ACC112 (cell line): ENCODE measurements around the gene LYAR.

Experiments
- H2AFZ ChIP-seq: fragments of 200-600 bp; sonication (generic); one replicate; pipeline ENCODE4 v1.6.0; 2017; ENCODE audit warnings: antibody characterized with exemption, low read length; ENCODE audit not compliant: unreplicated experiment
- H3K27ac ChIP-seq: fragments of 200-600 bp; sonication (generic); 2 replicates; pipeline ENCODE4 v1.5.1; 2014; ENCODE audit warnings: low read depth, mild to moderate bottlenecking, antibody characterized with exemption, low read length, moderate library complexity
- H3K27me3 ChIP-seq: fragments of 200-600 bp; sonication (generic); 2 replicates; pipeline ENCODE4 v1.6.1; 2014; ENCODE audit warnings: mild to moderate bottlenecking, antibody characterized with exemption, low read length, moderate library complexity, mixed read lengths; ENCODE audit not compliant: insufficient read depth
- H3K36me3 ChIP-seq: fragments of 200-600 bp; sonication (generic); 2 replicates; pipeline ENCODE4 v1.6.1; 2016; ENCODE audit warnings: mild to moderate bottlenecking, antibody characterized with exemption, low read length, moderate library complexity, mixed read lengths; ENCODE audit not compliant: insufficient read depth
- H3K4me1 ChIP-seq: fragments of 200-600 bp; sonication (generic); one replicate; pipeline ENCODE4 v1.6.1; 2016; ENCODE audit warnings: low read length, mixed read lengths; ENCODE audit not compliant: insufficient read depth, unreplicated experiment, control insufficient read depth
- H3K4me3 ChIP-seq: fragments of 200-600 bp; sonication (generic); 2 replicates; pipeline ENCODE4 v1.5.1; 2014; ENCODE audit warnings: mild to moderate bottlenecking, low read depth, low read length
- H3K79me2 ChIP-seq: fragments of 200-600 bp; sonication (generic); one replicate; pipeline ENCODE4 v1.6.0; 2016; ENCODE audit warnings: low read length; ENCODE audit not compliant: control insufficient read depth, unreplicated experiment, insufficient read depth

LYAR gene

GRCh38 chr4:4288098-4288497 lies 1.9 kb downstream of the LYAR start:
- H3K4me1 ChIP-seq, result peaks cover 26% of the 10 kb centered on the region
- peaks cover 14% of the 10 kb centered on the region; the same call in 1 of the 2 replicates for H3K36me3 ChIP-seq
- H3K79me2 ChIP-seq, result peaks cover 59% of the 10 kb centered on the region
- no peak overlapping the region for H3K27ac ChIP-seq
- H3K27me3 ChIP-seq, result no peaks in the 10 kb centered on the region
- no peak overlapping the region; the same call in 1 of the 2 replicates for H3K4me3 ChIP-seq
- no peak overlapping the region for H2AFZ ChIP-seq

- Histone ChIP-seq H3K27ac (no peak overlapping the region), H3K36me3 (peaks cover 21% of the 10 kb centered on the region; the same call in 1 of the 2 replicates), H2AFZ (no peak overlapping the region), H3K27me3 (no peaks in the 10 kb centered on the region), H3K79me2 (peaks cover 41% of the 10 kb centered on the region), H3K4me1 (peaks cover 17% of the 10 kb centered on the region), H3K4me3 (no peak overlapping the region)
Observed at GRCh38 chr4:4284827-4285618, 4.9 kb downstream of the LYAR start.

- Histone ChIP-seq H3K36me3 (peaks cover 25% of the 10 kb centered on the region; the same call in 1 of the 2 replicates), H3K79me2 (peaks cover 10% of the 10 kb centered on the region), H3K4me3 (no peak overlapping the region), H3K27me3 (no peaks in the 10 kb centered on the region), H2AFZ (no peak overlapping the region), H3K27ac (no peak overlapping the region), H3K4me1 (peaks cover 11% of the 10 kb centered on the region)
Observed at GRCh38 chr4:4281787-4282186, 8.2 kb downstream of the LYAR start.

GRCh38 chr4:4277531-4277930 lies 12.4 kb downstream of the LYAR start:
- H3K36me3 ChIP-seq, result peaks cover 12% of the 10 kb centered on the region; the same call in 1 of the 2 replicates
- no peak overlapping the region for H3K4me3 ChIP-seq
- no peak overlapping the region for H3K27ac ChIP-seq

GRCh38 chr4:4274226-4274625 lies 15.7 kb downstream of the LYAR start:
- H3K4me3 ChIP-seq, result no peak overlapping the region
- H3K4me1 ChIP-seq, result peaks cover 14% of the 10 kb centered on the region
- H2AFZ ChIP-seq, result no peak overlapping the region
- H3K27me3 ChIP-seq, result no peaks in the 10 kb centered on the region
- no peak overlapping the region for H3K27ac ChIP-seq
- H3K36me3 ChIP-seq, result peaks cover 4% of the 10 kb centered on the region; the same call in 1 of the 2 replicates
- no peaks in the 10 kb centered on the region for H3K79me2 ChIP-seq

More at GRCh38 chr4:4277531-4277930, 12.4 kb downstream of the LYAR start:
- no peaks in the 10 kb centered on the region for H3K4me1 ChIP-seq
- H3K27me3 ChIP-seq, result no peaks in the 10 kb centered on the region
- H2AFZ ChIP-seq, result no peak overlapping the region
- no peaks in the 10 kb centered on the region for H3K79me2 ChIP-seq

- Histone ChIP-seq H3K4me3 (no peak overlapping the region), H3K4me1 (peaks cover 15% of the 10 kb centered on the region), H3K79me2 (no peaks in the 10 kb centered on the region), H3K36me3 (no peaks in the 10 kb centered on the region; the same call in 1 of the 2 replicates), H2AFZ (no peak overlapping the region), H3K27me3 (no peaks in the 10 kb centered on the region), H3K27ac (no peak overlapping the region)
Observed at GRCh38 chr4:4271912-4272311, 18.0 kb downstream of the LYAR start.

GRCh38 chr4:4270529-4270928 lies 19.4 kb downstream of the LYAR start:
- H3K27ac ChIP-seq, result peak overlapping the region; percentile 64
- no peak overlapping the region for H2AFZ ChIP-seq
- no peaks in the 10 kb centered on the region; the same call in 1 of the 2 replicates for H3K36me3 ChIP-seq
- H3K4me1 ChIP-seq, result peaks cover 15% of the 10 kb centered on the region
- H3K27me3 ChIP-seq, result no peaks in the 10 kb centered on the region
- no peaks in the 10 kb centered on the region for H3K79me2 ChIP-seq
- H3K4me3 ChIP-seq, result no peak overlapping the region

GRCh38 chr4:4269856-4270255 lies 20.1 kb downstream of the LYAR start:
- no peaks in the 10 kb centered on the region for H3K79me2 ChIP-seq
- H3K4me3 ChIP-seq, result no peak overlapping the region
- peak overlapping the region; percentile 64 for H3K27ac ChIP-seq
- H2AFZ ChIP-seq, result no peak overlapping the region
- no peaks in the 10 kb centered on the region; the same call in 1 of the 2 replicates for H3K36me3 ChIP-seq
- no peaks in the 10 kb centered on the region for H3K27me3 ChIP-seq
- peaks cover 15% of the 10 kb centered on the region for H3K4me1 ChIP-seq

- Histone ChIP-seq H2AFZ (no peak overlapping the region), H3K27me3 (no peaks in the 10 kb centered on the region), H3K79me2 (no peaks in the 10 kb centered on the region), H3K4me1 (peaks cover 15% of the 10 kb centered on the region), H3K4me3 (no peak overlapping the region), H3K27ac (peak overlapping the region; percentile 64), H3K36me3 (no peaks in the 10 kb centered on the region; the same call in 1 of the 2 replicates)
Observed at GRCh38 chr4:4269331-4269731, 20.6 kb downstream of the LYAR start.

- H3K27me3 ChIP-seq, result no peaks in the 10 kb centered on the region
- peaks cover 15% of the 10 kb centered on the region for H3K4me1 ChIP-seq
- H3K79me2 ChIP-seq, result no peaks in the 10 kb centered on the region
- H3K4me3 ChIP-seq, result no peak overlapping the region
- H3K36me3 ChIP-seq, result no peaks in the 10 kb centered on the region
- no peak overlapping the region for H3K27ac ChIP-seq
- no peak overlapping the region for H2AFZ ChIP-seq
Observed at GRCh38 chr4:4268776-4269175, 21.2 kb downstream of the LYAR start.

GRCh38 chr4:4267981-4268380 lies 22.0 kb downstream of the LYAR start:
- Histone ChIP-seq H3K27ac (no peak overlapping the region), H3K36me3 (no peaks in the 10 kb centered on the region), H3K79me2 (no peaks in the 10 kb centered on the region), H2AFZ (no peak overlapping the region), H3K4me3 (no peak overlapping the region), H3K4me1 (peaks cover 15% of the 10 kb centered on the region), H3K27me3 (no peaks in the 10 kb centered on the region)
